Measurements from ENCODE around the gene STIM2. TPM values are rescaled to one million over a fixed set of nuclear protein-coding genes. Genes with fewer than 3 reads are reported as not detected.

Gene STIM2
- total and polyA plus RNA-seq, 2 donors (not counting 3 experiments of a cell fraction or from before 2014, with no cell fraction given), result 21.0 to 21.2 TPM

DNA sequence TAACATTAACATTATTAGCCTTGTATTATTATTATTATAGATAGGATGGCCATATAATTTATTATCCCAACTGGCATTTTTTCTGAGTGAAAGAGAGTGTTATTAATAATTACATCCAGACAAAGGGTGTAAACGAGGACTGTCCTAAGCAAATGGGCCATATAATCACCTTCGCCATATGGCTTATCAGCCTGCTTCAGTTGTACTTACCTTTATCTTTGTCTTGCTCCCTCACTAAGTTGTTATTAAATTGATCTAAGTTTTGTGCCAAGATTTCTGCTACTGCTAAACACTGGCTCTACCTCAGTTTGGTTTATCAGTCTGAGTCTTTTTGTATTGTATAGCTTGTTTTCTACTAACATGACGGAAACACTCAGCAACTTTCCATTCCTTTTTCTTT is 76.9 kb downstream of the STIM2 start:
- Histone ChIP-seq H3K4me2 (ENCODE audit: insufficient read depth, low read length) (no peak overlapping the region), H3K27me3 (ENCODE audit: control insufficient read depth in 2 of 2, insufficient read depth in 2 of 2, low read length in 2 of 2) (no peaks in the 10 kb centered on the region), H3K9me3 (replicated peaks; ENCODE audit: control insufficient read depth, insufficient read depth, low read length) (no peaks in the 10 kb centered on the region), H3K9ac (replicated peaks; ENCODE audit: extremely low read depth, insufficient read depth, low read length) (no peak overlapping the region), H3K9me1 (replicated peaks; ENCODE audit: control insufficient read depth, extremely low read depth, insufficient read depth, low read length) (peaks cover 2% of the 10 kb centered on the region), H4K20me1 (replicated peaks; ENCODE audit: control insufficient read depth, extremely low read depth, insufficient read depth, low read length) (no peaks in the 10 kb centered on the region), H3K27ac (ENCODE audit: insufficient read depth, low read depth, low read length) (no peak overlapping the region), H3K4me3 (replicated peaks in 1 of 3; ENCODE audit: insufficient read depth in 1 of 3, low read depth in 1 of 3, low read length in 3 of 3) (no peak overlapping the region), H3K79me2 (ENCODE audit: control insufficient read depth, insufficient read depth, low read length) (no peaks in the 10 kb centered on the region), H3K4me1 (ENCODE audit: control insufficient read depth, extremely low read depth, insufficient read depth, low read length) (no peaks in the 10 kb centered on the region), H2AFZ (ENCODE audit: low read depth, low read length) (no peak overlapping the region), H3K36me3 (ENCODE audit: control insufficient read depth in 2 of 2, extremely low read depth in 1 of 2, insufficient read depth in 2 of 2, low read length in 2 of 2) (no peaks in the 10 kb centered on the region)
- intact Hi-C loops (cut with micrococcal nuclease), result no loop called here
- ChIA-PET POLR2A (no interaction called here), CTCF (interaction anchor here (0.9 kb wide), 1 partner anchor 56 kb away, joined by 3 read pairs; no protein-coding TSS in a partner anchor)
- BruUV-seq (replicated peaks), result no TSS peak
- TF ChIP-seq FOS (IDR thresholded peaks at IDR 0.05; ENCODE audit: borderline replicate concordance, insufficient read depth, low read length), result no peak
- TF ChIP-seq, protein P1, sequence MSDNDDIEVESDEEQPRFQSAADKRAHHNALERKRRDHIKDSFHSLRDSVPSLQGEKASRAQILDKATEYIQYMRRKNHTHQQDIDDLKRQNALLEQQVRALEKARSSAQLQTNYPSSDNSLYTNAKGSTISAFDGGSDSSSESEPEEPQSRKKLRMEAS (IDR thresholded peaks at IDR 0.05; ENCODE audit: insufficient read depth, insufficient read length), result no peak
- no peak for TF ChIP-seq JUN (IDR thresholded peaks at IDR 0.05; ENCODE audit: borderline replicate concordance, insufficient read depth, insufficient read length, low read depth)
- no peak for TF ChIP-seq POLR2A (IDR thresholded peaks at IDR 0.05; ENCODE audit: low read depth, low read length)
- TF ChIP-seq, protein P2, sequence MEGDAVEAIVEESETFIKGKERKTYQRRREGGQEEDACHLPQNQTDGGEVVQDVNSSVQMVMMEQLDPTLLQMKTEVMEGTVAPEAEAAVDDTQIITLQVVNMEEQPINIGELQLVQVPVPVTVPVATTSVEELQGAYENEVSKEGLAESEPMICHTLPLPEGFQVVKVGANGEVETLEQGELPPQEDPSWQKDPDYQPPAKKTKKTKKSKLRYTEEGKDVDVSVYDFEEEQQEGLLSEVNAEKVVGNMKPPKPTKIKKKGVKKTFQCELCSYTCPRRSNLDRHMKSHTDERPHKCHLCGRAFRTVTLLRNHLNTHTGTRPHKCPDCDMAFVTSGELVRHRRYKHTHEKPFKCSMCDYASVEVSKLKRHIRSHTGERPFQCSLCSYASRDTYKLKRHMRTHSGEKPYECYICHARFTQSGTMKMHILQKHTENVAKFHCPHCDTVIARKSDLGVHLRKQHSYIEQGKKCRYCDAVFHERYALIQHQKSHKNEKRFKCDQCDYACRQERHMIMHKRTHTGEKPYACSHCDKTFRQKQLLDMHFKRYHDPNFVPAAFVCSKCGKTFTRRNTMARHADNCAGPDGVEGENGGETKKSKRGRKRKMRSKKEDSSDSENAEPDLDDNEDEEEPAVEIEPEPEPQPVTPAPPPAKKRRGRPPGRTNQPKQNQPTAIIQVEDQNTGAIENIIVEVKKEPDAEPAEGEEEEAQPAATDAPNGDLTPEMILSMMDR (IDR thresholded peaks at IDR 0.05; ENCODE audit: extremely low read depth in 1 of 2, insufficient read depth in 1 of 2, low read depth in 1 of 2, low read length in 2 of 2), result no peak
- TF ChIP-seq EZH2 (IDR thresholded peaks at IDR 0.05; ENCODE audit: borderline replicate concordance, low read depth, low read length, severe bottlenecking), result no peak
- TF ChIP-seq POLR2AphosphoS5 (IDR thresholded peaks at IDR 0.05; ENCODE audit: insufficient read depth, low read depth, low read length), result no peak
- no peak for TF ChIP-seq GATA2 (IDR thresholded peaks at IDR 0.05; ENCODE audit: insufficient read depth, insufficient read length, low read depth, low read length)
- TF ChIP-seq MYC (IDR thresholded peaks at IDR 0.05; ENCODE audit: low read depth, low read length), result no peak
- dilution Hi-C loops (cut with MboI; ENCODE audit: extremely low pct_ligation_motif_present, low sequenced_read_pairs), result no loop called here
- FAIRE-seq (no peak), DNase-seq (ENCODE audit: low read depth, low spot score) (no peak)

All from endothelial cell of umbilical vein (primary cell).